WI38 (cell line): ENCODE measurements around the gene KLHL26.

Source experiments
- H3K4me3 ChIP-seq: 2 replicates; pipeline ENCODE4 v1.5.1; 2011; ENCODE audit warnings: low read depth, mild to moderate bottlenecking, control low read depth, low read length
- CTCF ChIP-seq: IDR thresholded peaks from 2 replicates; pipeline ENCODE4 v1.5.1; 2012; ENCODE audit warnings: low read depth, mild to moderate bottlenecking, control low read depth, low read length

KLHL26 gene

GRCh38 chr19:18608805-18609716, 27.8 kb upstream of the KLHL26 start:
- TF ChIP-seq CTCF, result no peak

GRCh38 chr19:18609717-18610051, 27.1 kb upstream of the KLHL26 start:
- H3K4me3 ChIP-seq, result no peak overlapping the region
- no peak for TF ChIP-seq CTCF

More at GRCh38 chr19:18608805-18609716, 27.8 kb upstream of the KLHL26 start:
- H3K4me3 ChIP-seq, result no peak overlapping the region

GRCh38 chr19:18610245-18610555, 26.6 kb upstream of the KLHL26 start:
- no peak overlapping the region for H3K4me3 ChIP-seq
- no peak for TF ChIP-seq CTCF

GRCh38 chr19:18610556-18611326, 26.1 kb upstream of the KLHL26 start:
- no peak for TF ChIP-seq CTCF
- H3K4me3 ChIP-seq, result no peak overlapping the region

GRCh38 chr19:18611327-18612050, 25.3 kb upstream of the KLHL26 start:
- TF ChIP-seq CTCF, result no peak
- H3K4me3 ChIP-seq, result no peak overlapping the region

GRCh38 chr19:18612051-18612771, 24.6 kb upstream of the KLHL26 start:
- TF ChIP-seq CTCF, result no peak
- H3K4me3 ChIP-seq, result peak overlapping the region; percentile 53
